GM12878 (cell line): ENCODE data around the gene SLC2A4. TPM values are rescaled to one million over a fixed set of nuclear protein-coding genes. Genes with fewer than 3 reads are reported as not detected.

Source experiments
- ATAC-seq: fragments of 200-7000 bp; cut with Tn5 transposase; 3 replicates; pipeline ENCODE4 v1.9.1; 2020; ENCODE audit warnings: mild to moderate bottlenecking, moderate library complexity
- BruUV-seq: library from RNA; stranded (reverse); fragments of 400-500 nt; replicated peaks from 2 replicates; lab custom pipeline; 2021; lab: Mats Ljungman, UMichigan
- CTCF ChIA-PET: fragments of 300-600 bp; sonication (Branson Sonifier 250); formaldehyde crosslinking; extraction: SDS; loops from one replicate; lab custom pipeline; 2021; ENCODE audit warnings: inconsistent platforms; lab: Yijun Ruan, JAX
- POLR2A ChIA-PET: fragments of 350-600 bp; formaldehyde crosslinking; extraction: SDS; loops from one replicate; lab custom pipeline; 2021; ENCODE audit warnings: inconsistent platforms; lab: Charles Lee
- RAD21 ChIA-PET: fragments of 300-600 bp; sonication (Branson Sonifier 250); formaldehyde crosslinking; loops from one replicate; lab custom pipeline; 2023; ENCODE audit warnings: antibody characterized with exemption; ENCODE audit not compliant: unreplicated experiment; lab: Charles Lee
- SMC1A ChIA-PET: fragments of 300-600 bp; sonication (Branson Sonifier 250); formaldehyde crosslinking; loops from one replicate; lab custom pipeline; 2023; ENCODE audit not compliant: unreplicated experiment, uncharacterized antibody; lab: Charles Lee
- DNase-seq: peaks from one replicate; pipeline ENCODE4 v3.0.0-alpha.2; 2011; ENCODE audit warnings: low read depth, low spot score
- FAIRE-seq: peaks from 3 replicates; lab custom pipeline; 2011; peaks lifted over from hg19 to GRCh38; lab: Jason Lieb, UNC
- H2AFZ ChIP-seq: 2 replicates; pipeline ENCODE4 v1.6.0; 2011; ENCODE audit warnings: low read depth, low read length, control low read depth; ENCODE audit not compliant: control insufficient read depth
- H3K27ac ChIP-seq: 2 replicates; pipeline ENCODE4 v1.5.1; 2011; ENCODE audit warnings: control low read depth; ENCODE audit not compliant: control insufficient read depth, insufficient read depth
- H3K27me3 ChIP-seq, 2 experiments: replicated peaks in 1 of 2; 2 replicates each; pipeline versions ENCODE4 v1.6.0 to v1.6.1; 2011; ENCODE audit warnings: low read length in 1 of 2; ENCODE audit not compliant: control insufficient read depth in 2 of 2, insufficient read depth in 2 of 2
- H3K36me3 ChIP-seq, 2 experiments: 2 replicates each; pipeline ENCODE4 v1.5.1; 2011; ENCODE audit warnings: low read length in 1 of 2; ENCODE audit not compliant: control insufficient read depth in 2 of 2, insufficient read depth in 2 of 2
- H3K4me1 ChIP-seq: 2 replicates; pipeline ENCODE4 v1.6.1; 2011; ENCODE audit warnings: mild to moderate bottlenecking, low read length, moderate library complexity, mixed read lengths; ENCODE audit not compliant: control insufficient read depth, insufficient read depth
- H3K4me2 ChIP-seq: 2 replicates; pipeline ENCODE4 v1.6.0; 2011; ENCODE audit warnings: control low read depth; ENCODE audit not compliant: control insufficient read depth, insufficient read depth
- H3K4me3 ChIP-seq: fragments of 200-600 bp; sonication (generic); 2 replicates; pipeline ENCODE4 v1.5.1; 2016
- H3K79me2 ChIP-seq: 2 replicates; pipeline ENCODE4 v1.6.0; 2011; ENCODE audit warnings: low read length; ENCODE audit not compliant: control insufficient read depth, insufficient read depth
- H3K9ac ChIP-seq: 2 replicates; pipeline ENCODE4 v1.8.0; 2011; ENCODE audit warnings: low read length, control low read depth, mixed read lengths; ENCODE audit not compliant: control insufficient read depth, insufficient read depth
- H3K9me3 ChIP-seq: replicated peaks from 3 replicates; pipeline ENCODE4 v1.5.1; 2011; ENCODE audit warnings: mild to moderate bottlenecking, low read length; ENCODE audit not compliant: control insufficient read depth, insufficient read depth
- H4K20me1 ChIP-seq: 2 replicates; pipeline ENCODE4 v1.6.0; 2011; ENCODE audit not compliant: control insufficient read depth, insufficient read depth
- CHD2 ChIP-seq: IDR thresholded peaks from 2 replicates; pipeline ENCODE4 v1.6.1; 2011; ENCODE audit warnings: low read depth, low read length, improper control_type of control experiment, borderline replicate concordance
- CUX1 ChIP-seq: IDR thresholded peaks from 2 replicates; pipeline ENCODE4 v1.6.1; 2012; ENCODE audit warnings: improper control_type of control experiment, low read depth, low read length; ENCODE audit not compliant: insufficient replicate concordance
- NFXL1 ChIP-seq: fragments of 450-650 bp; IDR thresholded peaks from 2 replicates; pipeline ENCODE4 v1.6.1; 2017; ENCODE audit warnings: antibody characterized with exemption, mild to moderate bottlenecking, borderline replicate concordance
- PML ChIP-seq: IDR thresholded peaks from 2 replicates; pipeline ENCODE4 v1.6.1; 2012; ENCODE audit warnings: low read length, inconsistent platforms
- POLR2AphosphoS5 ChIP-seq: IDR thresholded peaks from 2 replicates; pipeline ENCODE4 v1.6.1; 2011; ENCODE audit warnings: mild to moderate bottlenecking, low read length, inconsistent platforms
- RAD51 ChIP-seq: fragments of 450-650 bp; IDR thresholded peaks from 2 replicates; pipeline ENCODE4 v1.6.1; 2016; ENCODE audit warnings: moderate library complexity, mild to moderate bottlenecking, inconsistent platforms
- RB1 ChIP-seq: fragments of 450-650 bp; formaldehyde crosslinking; IDR thresholded peaks from 2 replicates; pipeline ENCODE4 v1.6.1; 2017; ENCODE audit warnings: mild to moderate bottlenecking, borderline replicate concordance
- SMAD1 ChIP-seq: fragments of 450-650 bp; IDR thresholded peaks from 2 replicates; pipeline ENCODE4 v1.6.1; 2018; ENCODE audit warnings: mild to moderate bottlenecking, low read depth; ENCODE audit not compliant: partially characterized antibody
- YY1 ChIP-seq: IDR thresholded peaks from 2 replicates; pipeline ENCODE4 v1.6.1; 2011; ENCODE audit warnings: low read depth, mild to moderate bottlenecking, low read length
- ZNF207 ChIP-seq: fragments of 450-650 bp; IDR thresholded peaks from 2 replicates; pipeline ENCODE4 v1.6.1; 2014; ENCODE audit warnings: antibody characterized with exemption, mild to moderate bottlenecking, borderline replicate concordance
- ZZZ3 ChIP-seq: IDR thresholded peaks from 2 replicates; pipeline ENCODE4 v1.6.1; 2011; ENCODE audit warnings: low read depth; ENCODE audit not compliant: control insufficient read depth, insufficient read length
- WGBS: methylation state at CpG from one replicate; pipeline ENCODE4 v1.1.6; 2016; ENCODE audit warnings: low lambda C conversion rate; ENCODE audit not compliant: insufficient replicate concordance, insufficient coverage; ENCODE audit errors: missing lambda C conversion rate; 5-methylcytosine and 5-hydroxymethylcytosine counted together
- in situ Hi-C: fragments of 300-500 bp; cut with MboI; formaldehyde crosslinking; loops from 9 replicates; pipeline ENCODE4 v1.14.3; 2018; ENCODE audit warnings: mixed read lengths
- intact Hi-C: fragments of 100-400 bp; cut with micrococcal nuclease; formaldehyde crosslinking; loops from one replicate; pipeline ENCODE4 v1.14.2; 2022; ENCODE audit not compliant: unreplicated experiment
- polyA plus RNA-seq, 11 experiments: library from polyadenylated mRNA; depleted of rRNA in 4 of 11; unstranded in 6 of 11; stranded (reverse) in 5 of 11; fragments of >200 nt; fragmentation: Nextera tagmentation in 4 of 11; fragmentation: Illumina TruSeq in 1 of 11; extraction: Ambion mirVana in 4 of 11; extraction: Trizol in 1 of 11; gene quantifications; 1 replicate in 1 of 11; 2 replicates in 10 of 11; pipeline versions ENCODE4 v1.2.1 to v1.2.3, GENCODE V29; 2011 to 2016; ENCODE audit warnings: inconsistent platforms in 2 of 11, missing spikeins in 2 of 11, low read depth in 1 of 11
- total RNA-seq, 4 experiments: library from RNA; depleted of rRNA in 3 of 4; stranded (reverse); fragments of >200 nt in 3 of 4; fragmentation: Illumina TruSeq in 1 of 4; extraction: Trizol in 1 of 4; gene quantifications; 2 replicates each; pipeline versions ENCODE4 v1.2.1 to v1.2.3, GENCODE V29; 2013 to 2021

SLC2A4 gene
- total and polyA plus RNA-seq, 10 of the 15 experiments (the other 5 are each of a cell fraction or from before 2014, with no cell fraction given) = 0.03 to 0.23 (median 0.04) TPM; not detected in 4

GRCh38 chr17:7266784-7267183 lies 14.7 kb upstream of the SLC2A4 start:
- ChIA-PET POLR2A (interaction anchor here (0.7 kb wide), 1 partner anchor 207 kb away, joined by 3 read pairs; no protein-coding TSS in a partner anchor), SMC1A (interaction anchor here (1.3 kb wide), 1 partner anchor 30 kb away, joined by 3 read pairs; no protein-coding TSS in a partner anchor)
- no peak overlapping the region for H2AFZ ChIP-seq
- H3K4me1 ChIP-seq = peaks cover 14% of the 10 kb centered on the region
- H3K4me3 ChIP-seq = no peak overlapping the region
- no peak overlapping the region for H3K9ac ChIP-seq
- no peak for FAIRE-seq
- in situ Hi-C loops = no loop called here
- H3K27ac ChIP-seq = no peak overlapping the region
- H3K9me3 ChIP-seq = no peaks in the 10 kb centered on the region
- TF ChIP-seq PML (no peak), ZZZ3 (no peak), SMAD1 (no peak), ZNF207 (no peak), POLR2AphosphoS5 (no peak), RB1 (no peak)
- TF ChIP-seq, all 136 proteins: peak for 0
- Histone ChIP-seq H3K79me2 (no peaks in the 10 kb centered on the region), H3K27me3 (peaks cover 3 to 5% of the 10 kb centered on the region in 2 experiments; a peak in 2 of 4 replicates), H4K20me1 (no peaks in the 10 kb centered on the region), H3K4me2 (no peak overlapping the region), H3K36me3 (no peaks in the 10 kb centered on the region; a peak in 1 of 4 replicates)
- intact Hi-C loops = no loop called here
- RAD21 ChIA-PET = interaction anchor here (1.0 kb wide), 1 partner anchor 9 kb away, joined by 3 read pairs; no protein-coding TSS in a partner anchor
- no peak for ATAC-seq
- BruUV-seq = no TSS peak
- CTCF ChIA-PET = interaction anchor here (1.0 to 1.6 kb wide), 2 partner anchors 14 to 22 kb away, joined by 3 read pairs; partner anchors contain the start of gene SLC2A4
- 44% methylated on average over 1 of the region's 1 CpG for WGBS
- no peak for DNase-seq

GRCh38 chr17:7279448-7279847 lies 2.1 kb upstream of the SLC2A4 start:
- no peak for FAIRE-seq
- Histone ChIP-seq H2AFZ (no peak overlapping the region), H3K9ac (no peak overlapping the region), H3K9me3 (no peaks in the 10 kb centered on the region), H3K4me2 (no peak overlapping the region), H3K36me3 (no peaks in the 10 kb centered on the region), H3K4me3 (no peak overlapping the region), H4K20me1 (no peaks in the 10 kb centered on the region; the same call in 1 of the 2 replicates), H3K27me3 (no peaks in the 10 kb centered on the region; a peak in 1 of 4 replicates), H3K4me1 (peaks cover 8% of the 10 kb centered on the region), H3K27ac (no peak overlapping the region), H3K79me2 (no peaks in the 10 kb centered on the region)
- intact Hi-C loops (no loop called here), in situ Hi-C loops (no loop called here)
- POLR2A ChIA-PET = interaction anchor here (0.6 kb wide), 1 partner anchor 940 kb away, joined by 4 read pairs; no protein-coding TSS in a partner anchor
- SMC1A ChIA-PET = interaction anchor here (0.7 to 3.3 kb wide), 3 partner anchors 17 to 82 kb away, joined by 3 to 17 read pairs (median 3); no protein-coding TSS in a partner anchor
- no peak for ATAC-seq
- 32% methylated on average over 8 of the region's 8 CpGs for WGBS
- BruUV-seq = no TSS peak
- DNase-seq = no peak
- CTCF ChIA-PET = interaction anchor here (0.7 to 10.3 kb wide), 5 partner anchors 12 to 377 kb away, joined by 4 to 102 read pairs (median 5); no protein-coding TSS in a partner anchor
- RAD21 ChIA-PET = interaction anchor here (1.2 kb wide), 1 partner anchor 16 kb away, joined by 3 read pairs; no protein-coding TSS in a partner anchor
- TF ChIP-seq YY1 = no peak
- TF ChIP-seq CHD2 = no peak
- TF ChIP-seq NFXL1 = no peak
- TF ChIP-seq CUX1 = no peak
- no peak for TF ChIP-seq RAD51
